ENCODE results near the gene NLRP6.
"Not testable (repeated sequence)": the region's sequence is repeated elsewhere in the genome, so short reads cannot be mapped to it uniquely, and the experiment has no call there.

The NLRP6 gene

GRCh38 chr11:235609-235996 lies 42.6 kb upstream of the NLRP6 start:
- peak overlapping the region; percentile 78 for H2AFZ ChIP-seq
- H3K27me3 ChIP-seq (ENCODE audit: control insufficient read depth, insufficient read depth, low read length): no peaks in the 10 kb centered on the region
- H3K79me2 ChIP-seq: peaks cover 9% of the 10 kb centered on the region
- H3K9ac ChIP-seq: no peak overlapping the region
- peak overlapping the region; percentile 68 for H3K4me3 ChIP-seq (ENCODE audit: low read depth, low read length)
- H3K4me1 ChIP-seq: peaks cover 6% of the 10 kb centered on the region
- H3K27ac ChIP-seq: peak overlapping the region; percentile 72
- TF ChIP-seq, protein P1, sequence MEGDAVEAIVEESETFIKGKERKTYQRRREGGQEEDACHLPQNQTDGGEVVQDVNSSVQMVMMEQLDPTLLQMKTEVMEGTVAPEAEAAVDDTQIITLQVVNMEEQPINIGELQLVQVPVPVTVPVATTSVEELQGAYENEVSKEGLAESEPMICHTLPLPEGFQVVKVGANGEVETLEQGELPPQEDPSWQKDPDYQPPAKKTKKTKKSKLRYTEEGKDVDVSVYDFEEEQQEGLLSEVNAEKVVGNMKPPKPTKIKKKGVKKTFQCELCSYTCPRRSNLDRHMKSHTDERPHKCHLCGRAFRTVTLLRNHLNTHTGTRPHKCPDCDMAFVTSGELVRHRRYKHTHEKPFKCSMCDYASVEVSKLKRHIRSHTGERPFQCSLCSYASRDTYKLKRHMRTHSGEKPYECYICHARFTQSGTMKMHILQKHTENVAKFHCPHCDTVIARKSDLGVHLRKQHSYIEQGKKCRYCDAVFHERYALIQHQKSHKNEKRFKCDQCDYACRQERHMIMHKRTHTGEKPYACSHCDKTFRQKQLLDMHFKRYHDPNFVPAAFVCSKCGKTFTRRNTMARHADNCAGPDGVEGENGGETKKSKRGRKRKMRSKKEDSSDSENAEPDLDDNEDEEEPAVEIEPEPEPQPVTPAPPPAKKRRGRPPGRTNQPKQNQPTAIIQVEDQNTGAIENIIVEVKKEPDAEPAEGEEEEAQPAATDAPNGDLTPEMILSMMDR (IDR thresholded peaks at IDR 0.05): no peak
- H3K36me3 ChIP-seq (ENCODE audit: control insufficient read depth, insufficient read depth, low read length): no peaks in the 10 kb centered on the region
- peak overlapping the region; percentile 70 for H3K4me2 ChIP-seq (ENCODE audit: low read length)
- H3K9me3 ChIP-seq (ENCODE audit: control insufficient read depth, low read length): no peaks in the 10 kb centered on the region

DNA sequence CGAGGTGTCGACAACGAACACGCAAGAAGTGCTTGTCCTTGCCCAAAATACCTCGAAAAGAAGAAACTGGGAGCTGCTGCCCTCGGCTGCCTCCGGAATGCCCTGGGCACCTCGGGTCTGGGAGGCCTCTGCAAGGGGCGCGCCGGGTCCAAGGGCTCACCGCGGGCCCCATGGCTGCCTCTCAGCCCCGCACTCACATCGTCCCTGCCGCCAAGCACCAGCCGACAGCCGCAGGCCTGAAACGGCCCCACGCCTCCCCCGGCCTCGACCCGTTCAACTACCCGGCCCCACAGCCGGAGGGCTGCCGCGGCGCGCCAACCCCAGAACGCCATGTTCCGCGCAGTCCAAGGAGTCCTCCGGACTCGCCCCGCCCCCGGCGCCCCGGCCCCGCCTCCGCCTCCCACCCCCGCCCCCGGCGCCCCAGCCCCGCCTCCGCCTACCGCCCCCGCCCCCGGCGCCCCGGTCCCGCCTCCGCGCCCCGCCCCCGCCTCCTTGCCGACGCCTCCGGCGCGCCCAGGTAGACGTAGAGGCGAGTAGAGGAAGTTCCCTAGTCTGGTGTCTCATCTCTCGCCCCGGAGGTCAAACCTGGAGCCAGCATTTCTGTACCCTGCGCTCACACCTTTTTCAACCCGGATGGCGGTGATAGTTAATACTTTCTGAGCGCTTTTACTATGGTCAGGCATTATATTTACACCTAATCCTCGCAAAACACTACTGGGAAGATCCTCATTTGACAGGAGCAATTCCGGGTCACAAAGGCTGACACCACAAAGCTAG lies 42.0 kb upstream of the NLRP6 start, which contains the start of gene SIRT3:
SIRT3 (minus strand) TSS at position 346 of the 777 bp plus-strand sequence; CDS start at position 332, 14 bp downstream.
- Histone ChIP-seq H3K4me3 (ENCODE audit: low read depth, low read length) (peak within 1 kb of the TSS; percentile 74), H3K4me2 (ENCODE audit: low read length) (peak within 1 kb of the TSS; percentile 79), H3K79me2 (peaks cover 12% of the 10 kb centered on the region), H3K4me1 (peaks cover 6% of the 10 kb centered on the region), H3K27ac (peak within 1 kb of the TSS; percentile 97), H3K36me3 (ENCODE audit: control insufficient read depth, insufficient read depth, low read length) (no peaks in the 10 kb centered on the region), H3K9me3 (ENCODE audit: control insufficient read depth, low read length) (no peaks in the 10 kb centered on the region), H3K27me3 (ENCODE audit: control insufficient read depth, insufficient read depth, low read length) (no peaks in the 10 kb centered on the region), H3K9ac (peak within 1 kb of the TSS; percentile 69), H2AFZ (peak within 1 kb of the TSS; percentile 92)
- TF ChIP-seq, protein P1 (IDR thresholded peaks at IDR 0.05): peak; percentile 9

DNA sequence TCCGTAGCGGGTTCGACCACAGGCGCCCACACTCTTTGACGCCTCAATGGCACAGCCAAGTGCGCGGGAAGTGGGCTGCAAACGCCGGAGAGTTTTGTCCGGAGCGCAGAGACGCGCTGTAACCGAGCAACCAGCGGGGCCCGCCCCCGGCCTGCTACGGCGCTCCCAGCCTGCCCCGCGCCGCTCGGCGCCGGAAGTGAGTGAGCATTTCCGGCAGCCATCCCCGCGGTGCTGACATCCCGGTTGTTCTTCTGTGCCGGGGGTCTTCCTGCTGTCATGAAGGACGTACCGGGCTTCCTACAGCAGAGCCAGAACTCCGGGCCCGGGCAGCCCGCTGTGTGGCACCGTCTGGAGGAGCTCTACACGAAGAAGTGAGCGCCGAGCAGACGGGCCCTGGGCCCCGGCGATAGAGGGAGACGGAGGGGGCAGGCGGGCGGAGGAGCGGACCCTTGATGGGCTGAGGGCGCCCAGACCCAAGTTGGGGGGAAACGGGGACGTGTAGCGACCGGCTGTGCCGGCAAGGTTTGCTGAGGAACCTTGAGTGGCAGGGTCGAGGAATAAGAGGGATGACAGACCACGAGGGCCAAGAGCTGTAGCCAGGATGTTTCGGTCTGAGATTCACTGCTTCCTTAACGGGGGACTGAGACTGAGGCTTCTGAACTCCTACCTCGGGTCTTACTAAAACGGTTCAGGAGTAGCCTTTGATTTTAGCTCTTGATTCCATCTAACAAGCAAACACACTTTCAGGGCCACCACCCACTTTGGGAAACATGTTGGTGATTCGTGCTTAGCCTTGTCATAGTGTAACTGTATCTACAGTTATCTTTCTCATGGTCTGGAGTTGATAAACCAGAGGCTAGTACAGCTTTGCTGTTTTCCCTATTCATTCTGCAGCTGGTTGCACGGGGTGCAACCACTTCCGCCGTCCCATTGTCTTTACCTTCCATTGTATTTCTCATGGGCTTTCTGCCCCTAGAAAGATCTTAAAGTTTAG lies 41.1 kb upstream of the NLRP6 start, which contains the start of gene PSMD13:
PSMD13 (plus strand) TSS at position 203 of the 994 bp plus-strand sequence; CDS start at position 277, 74 bp downstream.
- H3K4me3 ChIP-seq (ENCODE audit: low read depth, low read length): peak within 1 kb of the TSS; percentile 74
- peak within 1 kb of the TSS; percentile 92 for H2AFZ ChIP-seq
- no peaks in the 10 kb centered on the region for H3K36me3 ChIP-seq (ENCODE audit: control insufficient read depth, insufficient read depth, low read length)
- peak within 1 kb of the TSS; percentile 79 for H3K4me2 ChIP-seq (ENCODE audit: low read length)
- no peaks in the 10 kb centered on the region for H3K9me3 ChIP-seq (ENCODE audit: control insufficient read depth, low read length)
- TF ChIP-seq, protein P1 (IDR thresholded peaks at IDR 0.05): no peak
- peaks cover 6% of the 10 kb centered on the region for H3K4me1 ChIP-seq
- H3K27ac ChIP-seq: peak within 1 kb of the TSS; percentile 97
- H3K9ac ChIP-seq: peak within 1 kb of the TSS; percentile 69
- H3K79me2 ChIP-seq: peaks cover 12% of the 10 kb centered on the region
- no peaks in the 10 kb centered on the region for H3K27me3 ChIP-seq (ENCODE audit: control insufficient read depth, insufficient read depth, low read length)

DNA sequence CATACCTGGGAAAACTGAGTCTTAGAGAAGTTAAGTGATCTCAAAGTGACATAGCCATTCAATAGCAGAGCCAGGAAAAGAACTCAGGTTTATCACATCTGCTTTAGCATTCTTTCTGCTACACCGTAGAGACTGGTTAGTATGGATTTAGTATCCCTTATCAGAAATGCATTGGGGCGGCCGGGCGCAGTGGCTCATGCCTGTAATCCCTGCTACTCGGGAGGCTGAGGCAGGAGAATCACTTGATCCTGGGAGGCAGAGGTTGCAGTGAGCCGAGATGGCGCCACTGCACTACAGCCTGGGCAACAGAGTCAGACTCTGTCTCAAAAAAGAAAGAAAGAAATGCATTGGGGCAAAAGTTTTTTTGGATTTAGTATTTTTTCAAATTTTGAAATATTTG lies 39.9 kb upstream of the NLRP6 start:
- H3K27ac ChIP-seq; H3K9ac ChIP-seq; H3K36me3 ChIP-seq (ENCODE audit: control insufficient read depth, insufficient read depth, low read length); H3K4me1 ChIP-seq; H3K4me3 ChIP-seq (ENCODE audit: low read depth, low read length); H3K27me3 ChIP-seq (ENCODE audit: control insufficient read depth, insufficient read depth, low read length); H2AFZ ChIP-seq; H3K9me3 ChIP-seq (ENCODE audit: control insufficient read depth, low read length); H3K4me2 ChIP-seq (ENCODE audit: low read length): not testable (repeated sequence)
- peaks cover 12% of the 10 kb centered on the region for H3K79me2 ChIP-seq

GRCh38 chr11:240315-240714 lies 37.9 kb upstream of the NLRP6 start:
- Histone ChIP-seq H3K79me2 (peaks cover 12% of the 10 kb centered on the region), H3K4me1 (peaks cover 6% of the 10 kb centered on the region), H3K27ac (no peak overlapping the region), H3K4me2 (ENCODE audit: low read length) (no peak overlapping the region), H3K36me3 (ENCODE audit: control insufficient read depth, insufficient read depth, low read length) (no peaks in the 10 kb centered on the region), H3K9me3 (ENCODE audit: control insufficient read depth, low read length) (no peaks in the 10 kb centered on the region), H2AFZ (no peak overlapping the region), H3K27me3 (ENCODE audit: control insufficient read depth, insufficient read depth, low read length) (no peaks in the 10 kb centered on the region), H3K4me3 (ENCODE audit: low read depth, low read length) (no peak overlapping the region), H3K9ac (no peak overlapping the region)
- TF ChIP-seq, protein P1 (IDR thresholded peaks at IDR 0.05): no peak

Measured in parathyroid adenoma (tissue), 2 donors.